Glutamatergic neuron (in vitro differentiated cells): ENCODE data around the gene PUS3. TPM values are rescaled to one million over a fixed set of nuclear protein-coding genes. Genes with fewer than 3 reads are reported as not detected.
A peak's percentile ranks its signal among the peaks of the same experiment; 100 is the strongest.

ENCODE experiments used
- DNase-seq: peaks from one replicate; pipeline ENCODE4 v3.0.0; 2022
- H3K27ac Mint-ChIP-seq: one replicate; pipeline ENCODE4 v1.8.0; 2020; ENCODE audit warnings: mild to moderate bottlenecking, mixed read lengths, inconsistent platforms; ENCODE audit not compliant: unreplicated experiment
- H3K27me3 Mint-ChIP-seq: one replicate; pipeline ENCODE4 v1.8.0; 2020; ENCODE audit warnings: mild to moderate bottlenecking, moderate library complexity, mixed read lengths, inconsistent platforms; ENCODE audit not compliant: unreplicated experiment
- H3K36me3 Mint-ChIP-seq: one replicate; pipeline ENCODE4 v1.8.0; 2020; ENCODE audit warnings: mild to moderate bottlenecking, mixed read lengths, inconsistent platforms; ENCODE audit not compliant: unreplicated experiment
- H3K4me1 Mint-ChIP-seq: one replicate; pipeline ENCODE4 v1.8.0; 2020; ENCODE audit warnings: mild to moderate bottlenecking, low read depth, mixed read lengths, inconsistent platforms; ENCODE audit not compliant: unreplicated experiment
- H3K4me3 Mint-ChIP-seq: one replicate; pipeline ENCODE4 v1.8.0; 2020; ENCODE audit warnings: mild to moderate bottlenecking, mixed read lengths, inconsistent platforms; ENCODE audit not compliant: unreplicated experiment
- H3K9me3 Mint-ChIP-seq: one replicate; pipeline ENCODE4 v1.8.0; 2020; ENCODE audit warnings: mild to moderate bottlenecking, moderate library complexity, mixed read lengths, inconsistent platforms; ENCODE audit not compliant: unreplicated experiment
- CTCF ChIP-seq: fragments of 200-600 bp; sonication (generic); IDR thresholded peaks from one replicate; pipeline ENCODE4 v1.5.0; 2021; ENCODE audit not compliant: partially characterized antibody, unreplicated experiment
- total RNA-seq: library from RNA; stranded (reverse); fragmentation: NEBNext Ultra II Directional; extraction: Animal tissue kit (Norgen Biotek cat#: 25700); gene quantifications from one replicate; pipeline ENCODE4 v1.2.1, GENCODE V29; 2021; ENCODE audit not compliant: unreplicated experiment

Gene PUS3
- total RNA-seq, 1 donor from 2014 or later: 12.6 TPM

- H3K27me3 Mint-ChIP-seq: no peaks in the 10 kb centered on the region
- no peaks in the 10 kb centered on the region for H3K4me1 Mint-ChIP-seq
- H3K27ac Mint-ChIP-seq: no peak overlapping the region
- no peaks in the 10 kb centered on the region for H3K9me3 Mint-ChIP-seq
- TF ChIP-seq CTCF: no peak
- no peak for DNase-seq
- no peak overlapping the region for H3K4me3 Mint-ChIP-seq
- no peaks in the 10 kb centered on the region for H3K36me3 Mint-ChIP-seq
Measured at GRCh38 chr11:125881291-125881690, 21.7 kb downstream of the PUS3 start.

GRCh38 chr11:125874556-125875124, 28.4 kb downstream of the PUS3 start:
- no peak overlapping the region for H3K4me3 Mint-ChIP-seq
- H3K4me1 Mint-ChIP-seq: no peaks in the 10 kb centered on the region
- no peaks in the 10 kb centered on the region for H3K36me3 Mint-ChIP-seq
- H3K27me3 Mint-ChIP-seq: peaks cover 2% of the 10 kb centered on the region
- TF ChIP-seq CTCF: peak; percentile 75
- H3K9me3 Mint-ChIP-seq: peaks cover 3% of the 10 kb centered on the region
- H3K27ac Mint-ChIP-seq: no peak overlapping the region
- peak; percentile 65 for DNase-seq

- DNase-seq: no peak
- Mint-ChIP-seq H3K27ac (no peak overlapping the region), H3K4me1 (no peaks in the 10 kb centered on the region), H3K27me3 (peaks cover 2% of the 10 kb centered on the region), H3K4me3 (no peak overlapping the region), H3K36me3 (no peaks in the 10 kb centered on the region), H3K9me3 (peaks cover 3% of the 10 kb centered on the region)
- no peak for TF ChIP-seq CTCF
Measured at GRCh38 chr11:125873881-125874555, 29.0 kb downstream of the PUS3 start.

GRCh38 chr11:125872138-125872491, 30.9 kb downstream of the PUS3 start:
- peaks cover 2% of the 10 kb centered on the region for H3K27me3 Mint-ChIP-seq
- no peaks in the 10 kb centered on the region for H3K36me3 Mint-ChIP-seq
- H3K4me3 Mint-ChIP-seq: peak overlapping the region; percentile 28
- no peak for TF ChIP-seq CTCF
- DNase-seq: no peak
- no peak overlapping the region for H3K27ac Mint-ChIP-seq
- H3K4me1 Mint-ChIP-seq: no peaks in the 10 kb centered on the region
- H3K9me3 Mint-ChIP-seq: peaks cover 3% of the 10 kb centered on the region

GRCh38 chr11:125871391-125872137, 31.4 kb downstream of the PUS3 start:
- Mint-ChIP-seq H3K27ac (no peak overlapping the region), H3K9me3 (peaks cover 3% of the 10 kb centered on the region), H3K4me1 (no peaks in the 10 kb centered on the region), H3K27me3 (peaks cover 2% of the 10 kb centered on the region), H3K36me3 (no peaks in the 10 kb centered on the region), H3K4me3 (no peak overlapping the region)
- peak; percentile 38 for DNase-seq
- TF ChIP-seq CTCF: peak; percentile 15
